Stimulated activated naive B cell treated with anti-CD40 and anti-IgM and Interleukin-4, amounts not matched to agents 10 μg/mL and 1 μg/mL and 100 μg/mL, for 72 hours (primary cell): ENCODE measurements around the gene BOD1L2.
A peak's percentile ranks its signal among the peaks of the same experiment; 100 is the strongest.

Experiments
- ATAC-seq, 2 donors: fragments of 150-1000 bp; cut with Tn5 transposase; replicated peaks; 2 replicates each; pipeline ENCODE4 v1.10.0; 2021; ENCODE audit warnings: moderate library complexity in 1 of 2
- DNase-seq: peaks from one replicate; pipeline ENCODE4 v3.0.0; 2021
- H3K27ac Mint-ChIP-seq: one replicate; pipeline ENCODE4 v1.8.0; 2022; ENCODE audit warnings: mild to moderate bottlenecking, mixed read lengths
- H3K27me3 Mint-ChIP-seq, 2 donors: one replicate each; pipeline ENCODE4 v1.8.0; 2022; ENCODE audit warnings: mixed read lengths in 2 of 2
- H3K36me3 Mint-ChIP-seq, 2 donors: one replicate each; pipeline ENCODE4 v1.8.0; 2022; ENCODE audit warnings: mixed read lengths in 2 of 2, mild to moderate bottlenecking in 1 of 2
- H3K4me1 Mint-ChIP-seq, 2 donors: one replicate each; pipeline ENCODE4 v1.8.0; 2022; ENCODE audit warnings: mixed read lengths in 2 of 2, mild to moderate bottlenecking in 1 of 2
- H3K4me3 Mint-ChIP-seq, 2 donors: one replicate each; pipeline ENCODE4 v1.8.0; 2022; ENCODE audit warnings: mild to moderate bottlenecking in 2 of 2, mixed read lengths in 2 of 2, moderate library complexity in 1 of 2
- H3K9me3 Mint-ChIP-seq, 2 donors: one replicate each; pipeline ENCODE4 v1.8.0; 2022; ENCODE audit warnings: mixed read lengths in 2 of 2, mild to moderate bottlenecking in 1 of 2

Gene BOD1L2

GRCh38 chr18:57137847-57138246 lies 9.0 kb upstream of the BOD1L2 start:
- Mint-ChIP-seq H3K4me3 (no peak overlapping the region), H3K36me3 (no peaks in the 10 kb centered on the region), H3K27me3 (peaks cover 45 to 57% of the 10 kb centered on the region in 2 donors), H3K9me3 (peaks cover 0 to 2% of the 10 kb centered on the region in 2 donors), H3K27ac (no peak overlapping the region), H3K4me1 (no peaks in the 10 kb centered on the region)
- no peak for ATAC-seq
- no peak for DNase-seq

GRCh38 chr18:57141208-57142129 lies 5.4 kb upstream of the BOD1L2 start:
- ATAC-seq (no peak), DNase-seq (no peak)
- peaks cover 50 to 66% of the 10 kb centered on the region in 2 donors for H3K27me3 Mint-ChIP-seq
- H3K4me1 Mint-ChIP-seq: no peaks in the 10 kb centered on the region
- no peaks in the 10 kb centered on the region for H3K36me3 Mint-ChIP-seq
- H3K9me3 Mint-ChIP-seq: peaks cover 2 to 3% of the 10 kb centered on the region in 2 donors
- peak overlapping the region; percentile 32 for H3K27ac Mint-ChIP-seq
- H3K4me3 Mint-ChIP-seq: no peak overlapping the region

GRCh38 chr18:57142324-57142723 lies 4.6 kb upstream of the BOD1L2 start:
- no peak for DNase-seq
- H3K27me3 Mint-ChIP-seq: peaks cover 55 to 65% of the 10 kb centered on the region in 2 donors
- no peak overlapping the region for H3K27ac Mint-ChIP-seq
- no peak overlapping the region for H3K4me3 Mint-ChIP-seq
- peaks cover 0 to 1% of the 10 kb centered on the region in 2 donors for H3K36me3 Mint-ChIP-seq
- H3K4me1 Mint-ChIP-seq: no peaks in the 10 kb centered on the region
- no peak for ATAC-seq
- H3K9me3 Mint-ChIP-seq: peaks cover 4 to 7% of the 10 kb centered on the region in 2 donors

DNA sequence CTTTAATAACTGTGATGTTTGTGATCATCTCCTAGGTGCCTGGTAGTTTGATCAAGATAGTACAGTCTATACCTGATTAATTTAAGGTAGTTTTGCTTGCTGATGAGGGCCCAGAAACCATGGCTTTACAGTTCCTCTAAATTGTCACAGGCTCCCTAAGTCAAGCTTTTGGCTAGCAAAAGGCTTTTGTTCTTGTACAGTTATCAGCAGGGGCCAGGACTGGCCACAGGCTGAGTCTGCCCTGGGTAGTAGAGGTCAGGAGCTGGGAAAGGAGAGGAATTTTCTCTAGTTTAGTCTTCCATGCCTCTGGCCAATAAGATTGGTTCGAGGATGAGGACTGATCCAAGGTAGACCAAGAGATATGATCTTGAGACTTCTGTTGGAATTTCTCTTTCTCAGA lies 3.6 kb upstream of the BOD1L2 start:
- no peaks in the 10 kb centered on the region for H3K4me1 Mint-ChIP-seq
- no peak overlapping the region for H3K27ac Mint-ChIP-seq
- H3K4me3 Mint-ChIP-seq: no peak overlapping the region
- H3K27me3 Mint-ChIP-seq: peaks cover 51 to 66% of the 10 kb centered on the region in 2 donors
- peaks cover 0 to 1% of the 10 kb centered on the region in 2 donors for H3K36me3 Mint-ChIP-seq
- peaks cover 4 to 7% of the 10 kb centered on the region in 2 donors for H3K9me3 Mint-ChIP-seq
- ATAC-seq: no peak
- no peak for DNase-seq

GRCh38 chr18:57148263-57148662 lies 1.4 kb downstream of the BOD1L2 start:
- DNase-seq (no peak), ATAC-seq (no peak)
- Mint-ChIP-seq H3K36me3 (peaks cover 0 to 1% of the 10 kb centered on the region in 2 donors), H3K4me1 (peaks cover 3 to 6% of the 10 kb centered on the region in 2 donors), H3K27ac (no peak overlapping the region), H3K27me3 (peaks cover 51 to 73% of the 10 kb centered on the region in 2 donors), H3K9me3 (peaks cover 4 to 7% of the 10 kb centered on the region in 2 donors), H3K4me3 (no peak overlapping the region)

DNA sequence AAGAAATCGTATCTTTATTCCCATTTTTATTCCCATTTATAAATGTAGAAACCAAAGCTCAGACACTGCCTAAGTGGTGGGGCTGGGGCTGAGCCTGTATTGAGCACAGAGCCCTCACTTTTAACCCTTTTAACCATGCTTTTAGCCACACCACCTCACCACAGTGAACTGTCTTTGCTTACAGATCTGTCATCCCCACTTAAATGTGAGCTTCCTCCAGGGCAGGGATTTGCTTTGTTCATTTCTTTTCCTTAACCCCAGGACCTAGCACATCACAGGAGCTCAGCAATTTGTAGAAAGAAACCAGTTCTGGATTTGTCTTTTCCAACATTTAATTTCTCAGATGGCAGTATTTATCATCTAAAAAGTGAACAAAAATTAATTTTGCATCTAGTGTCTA lies 2.2 kb downstream of the BOD1L2 start:
- H3K9me3 Mint-ChIP-seq: peaks cover 4 to 7% of the 10 kb centered on the region in 2 donors
- no peak overlapping the region for H3K27ac Mint-ChIP-seq
- peaks cover 3 to 6% of the 10 kb centered on the region in 2 donors for H3K4me1 Mint-ChIP-seq
- peaks cover 53 to 75% of the 10 kb centered on the region in 2 donors for H3K27me3 Mint-ChIP-seq
- no peak for ATAC-seq
- DNase-seq: no peak
- H3K36me3 Mint-ChIP-seq: peaks cover 0 to 1% of the 10 kb centered on the region in 2 donors
- no peak overlapping the region for H3K4me3 Mint-ChIP-seq

GRCh38 chr18:57149531-57149930 lies 2.6 kb downstream of the BOD1L2 start:
- Mint-ChIP-seq H3K27ac (no peak overlapping the region), H3K36me3 (peaks cover 0 to 1% of the 10 kb centered on the region in 2 donors), H3K4me3 (no peak overlapping the region), H3K27me3 (peaks cover 49 to 71% of the 10 kb centered on the region in 2 donors), H3K4me1 (peaks cover 3 to 6% of the 10 kb centered on the region in 2 donors), H3K9me3 (peaks cover 4 to 7% of the 10 kb centered on the region in 2 donors)
- DNase-seq (no peak), ATAC-seq (no peak)

DNA sequence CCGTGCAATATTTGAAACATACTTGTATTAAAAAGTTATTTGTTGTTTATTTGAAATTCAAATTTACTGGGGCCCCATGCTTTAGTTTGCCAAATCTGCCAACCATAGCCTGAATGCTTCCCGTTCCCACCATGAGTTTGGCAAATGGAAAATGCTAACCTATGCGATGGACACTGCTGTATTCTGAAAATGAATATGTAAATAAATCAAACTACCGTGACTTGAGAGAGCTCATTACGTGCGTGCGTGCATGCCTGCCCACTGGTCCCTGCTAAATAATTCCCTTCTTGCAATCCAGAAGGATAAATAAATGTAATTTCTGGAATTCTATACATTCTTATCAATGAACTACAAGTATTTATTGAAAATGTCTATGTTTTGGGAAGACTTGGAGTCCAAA lies 3.2 kb downstream of the BOD1L2 start:
- no peak overlapping the region for H3K4me3 Mint-ChIP-seq

DNA sequence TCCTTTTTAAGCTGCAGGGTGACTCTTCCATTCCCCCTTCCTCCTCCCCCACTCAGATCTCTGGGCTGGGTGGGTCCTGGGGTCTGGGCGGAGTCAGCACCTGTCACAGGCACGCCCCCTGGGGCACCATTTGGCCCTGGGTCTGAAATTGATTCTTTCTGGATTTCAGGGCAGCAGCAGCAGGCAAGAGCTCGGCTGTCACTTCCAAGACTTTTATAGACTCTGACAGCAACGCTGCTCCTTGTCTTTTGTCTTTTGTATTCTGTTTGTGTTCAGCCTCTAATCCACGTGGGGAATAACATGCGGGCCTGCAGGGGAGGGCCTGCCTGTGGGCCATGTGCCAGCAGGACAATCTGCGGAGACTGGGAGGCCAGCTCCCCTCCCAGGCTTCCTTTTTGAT lies 3.9 kb downstream of the BOD1L2 start:
- H3K4me1 Mint-ChIP-seq: peaks cover 3 to 6% of the 10 kb centered on the region in 2 donors
- DNase-seq (no peak), ATAC-seq (no peak)
- peaks cover 4 to 7% of the 10 kb centered on the region in 2 donors for H3K9me3 Mint-ChIP-seq
- H3K27ac Mint-ChIP-seq: no peak overlapping the region
- H3K27me3 Mint-ChIP-seq: peaks cover 49 to 65% of the 10 kb centered on the region in 2 donors
- peaks cover 0 to 1% of the 10 kb centered on the region in 2 donors for H3K36me3 Mint-ChIP-seq
- no peak overlapping the region for H3K4me3 Mint-ChIP-seq

More for the DNA sequence above, 3.2 kb downstream of the BOD1L2 start:
- Mint-ChIP-seq H3K27ac (no peak overlapping the region), H3K9me3 (peaks cover 4 to 7% of the 10 kb centered on the region in 2 donors), H3K27me3 (peaks cover 45 to 66% of the 10 kb centered on the region in 2 donors), H3K4me1 (peaks cover 3 to 6% of the 10 kb centered on the region in 2 donors), H3K36me3 (peaks cover 0 to 1% of the 10 kb centered on the region in 2 donors)
- ATAC-seq: no peak
- no peak for DNase-seq

DNA sequence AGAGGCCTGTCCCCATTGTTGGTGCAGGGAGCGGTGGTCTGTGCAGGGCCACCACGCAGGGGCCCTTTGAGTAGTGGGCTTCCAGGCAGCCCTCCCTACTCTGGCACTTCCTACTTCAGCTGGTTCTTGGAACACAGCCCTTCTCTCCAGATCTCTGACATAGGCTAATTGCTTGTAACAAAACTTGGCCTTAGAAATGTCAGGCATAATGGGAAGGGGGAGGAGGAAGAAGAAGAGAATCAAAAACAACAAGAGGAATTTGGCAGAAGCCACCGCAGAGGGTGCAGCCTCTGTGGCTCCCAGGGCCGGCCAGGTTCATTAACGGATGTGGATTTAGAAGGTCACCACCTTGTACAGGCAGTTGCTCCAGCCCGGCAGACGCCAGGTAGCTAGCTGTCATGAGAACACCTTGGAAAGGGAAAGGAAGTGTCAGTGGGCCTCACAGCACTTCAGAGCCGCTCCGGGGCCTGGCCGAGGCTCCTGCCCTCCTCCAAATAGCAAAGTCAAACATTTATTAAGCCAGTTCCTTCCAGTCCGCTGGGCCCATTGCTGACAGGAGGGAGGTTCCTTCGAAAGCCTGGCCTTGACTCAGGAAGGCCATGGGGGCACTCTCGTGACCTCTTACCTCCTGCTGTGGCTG lies 7.4 kb downstream of the BOD1L2 start:
- DNase-seq (no peak), ATAC-seq (no peak)
- peaks cover 3 to 6% of the 10 kb centered on the region in 2 donors for H3K4me1 Mint-ChIP-seq
- H3K4me3 Mint-ChIP-seq: no peak overlapping the region
- peaks cover 48 to 55% of the 10 kb centered on the region in 2 donors for H3K27me3 Mint-ChIP-seq
- peaks cover 0 to 2% of the 10 kb centered on the region in 2 donors for H3K9me3 Mint-ChIP-seq
- no peak overlapping the region for H3K27ac Mint-ChIP-seq
- no peaks in the 10 kb centered on the region for H3K36me3 Mint-ChIP-seq

- peaks cover 5 to 11% of the 10 kb centered on the region in 2 donors for H3K9me3 Mint-ChIP-seq
- no peaks in the 10 kb centered on the region for H3K36me3 Mint-ChIP-seq
- H3K27ac Mint-ChIP-seq: no peak overlapping the region
- no peak for DNase-seq
- peaks cover 33 to 34% of the 10 kb centered on the region in 2 donors for H3K27me3 Mint-ChIP-seq
- H3K4me3 Mint-ChIP-seq: no peak overlapping the region
- no peak for ATAC-seq
- no peaks in the 10 kb centered on the region for H3K4me1 Mint-ChIP-seq
These were observed 17.5 kb downstream of the BOD1L2 start for GRCh38 chr18:57164401-57164800.

GRCh38 chr18:57167617-57168308 lies 20.9 kb downstream of the BOD1L2 start:
- DNase-seq (no peak), ATAC-seq (no peak)
- H3K36me3 Mint-ChIP-seq: no peaks in the 10 kb centered on the region
- peaks cover 34 to 39% of the 10 kb centered on the region in 2 donors for H3K27me3 Mint-ChIP-seq
- no peaks in the 10 kb centered on the region for H3K4me1 Mint-ChIP-seq
- no peak overlapping the region for H3K27ac Mint-ChIP-seq
- peaks cover 3 to 12% of the 10 kb centered on the region in 2 donors for H3K9me3 Mint-ChIP-seq
- no peak overlapping the region for H3K4me3 Mint-ChIP-seq

- H3K27ac Mint-ChIP-seq: no peak overlapping the region
- DNase-seq: no peak
- no peak for ATAC-seq
- peaks cover 25 to 38% of the 10 kb centered on the region in 2 donors for H3K27me3 Mint-ChIP-seq
- H3K9me3 Mint-ChIP-seq: peaks cover 6 to 8% of the 10 kb centered on the region in 2 donors
- H3K36me3 Mint-ChIP-seq: no peaks in the 10 kb centered on the region
- H3K4me3 Mint-ChIP-seq: no peak overlapping the region
- no peaks in the 10 kb centered on the region for H3K4me1 Mint-ChIP-seq
These were observed 24.1 kb downstream of the BOD1L2 start for GRCh38 chr18:57171026-57171425.

- Mint-ChIP-seq H3K27ac (no peak overlapping the region), H3K36me3 (no peaks in the 10 kb centered on the region), H3K4me3 (no peak overlapping the region), H3K9me3 (peaks cover 5 to 6% of the 10 kb centered on the region in 2 donors), H3K27me3 (peaks cover 17% of the 10 kb centered on the region in 2 donors), H3K4me1 (no peaks in the 10 kb centered on the region)
- ATAC-seq (no peak), DNase-seq (no peak)
These were observed 28.6 kb downstream of the BOD1L2 start for GRCh38 chr18:57175532-57175931.
